Glutamatergic neuron (in vitro differentiated cells): Measurements from ENCODE around the gene ATP5MK. TPM values are rescaled to one million over a fixed set of nuclear protein-coding genes. Genes with fewer than 3 reads are reported as not detected.
A peak's percentile ranks its signal among the peaks of the same experiment; 100 is the strongest.

ENCODE experiments used
- DNase-seq: peaks from one replicate; pipeline ENCODE4 v3.0.0; 2022
- H3K27ac Mint-ChIP-seq: one replicate; pipeline ENCODE4 v1.8.0; 2020; ENCODE audit warnings: mild to moderate bottlenecking, mixed read lengths, inconsistent platforms; ENCODE audit not compliant: unreplicated experiment
- H3K27me3 Mint-ChIP-seq: one replicate; pipeline ENCODE4 v1.8.0; 2020; ENCODE audit warnings: mild to moderate bottlenecking, moderate library complexity, mixed read lengths, inconsistent platforms; ENCODE audit not compliant: unreplicated experiment
- H3K36me3 Mint-ChIP-seq: one replicate; pipeline ENCODE4 v1.8.0; 2020; ENCODE audit warnings: mild to moderate bottlenecking, mixed read lengths, inconsistent platforms; ENCODE audit not compliant: unreplicated experiment
- H3K4me1 Mint-ChIP-seq: one replicate; pipeline ENCODE4 v1.8.0; 2020; ENCODE audit warnings: mild to moderate bottlenecking, low read depth, mixed read lengths, inconsistent platforms; ENCODE audit not compliant: unreplicated experiment
- H3K4me3 Mint-ChIP-seq: one replicate; pipeline ENCODE4 v1.8.0; 2020; ENCODE audit warnings: mild to moderate bottlenecking, mixed read lengths, inconsistent platforms; ENCODE audit not compliant: unreplicated experiment
- H3K9me3 Mint-ChIP-seq: one replicate; pipeline ENCODE4 v1.8.0; 2020; ENCODE audit warnings: mild to moderate bottlenecking, moderate library complexity, mixed read lengths, inconsistent platforms; ENCODE audit not compliant: unreplicated experiment
- long read RNA-seq: library from polyadenylated mRNA; unstranded; transcript quantifications from one replicate; pipeline ENCODE4 v2.0.0, GENCODE V29; 2020; ENCODE audit not compliant: unreplicated experiment
- total RNA-seq: library from RNA; stranded (reverse); fragmentation: NEBNext Ultra II Directional; extraction: Animal tissue kit (Norgen Biotek cat#: 25700); gene quantifications from one replicate; pipeline ENCODE4 v1.2.1, GENCODE V29; 2021; ENCODE audit not compliant: unreplicated experiment
- TF ChIP-seq, protein P1 (sequence below): fragments of 200-600 bp; sonication (generic); IDR thresholded peaks from one replicate; pipeline ENCODE4 v1.5.0; 2021; ENCODE audit not compliant: partially characterized antibody, unreplicated experiment

Gene ATP5MK, protein sequence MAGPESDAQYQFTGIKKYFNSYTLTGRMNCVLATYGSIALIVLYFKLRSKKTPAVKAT
- 330 TPM for total RNA-seq
- long read RNA-seq, transcript ATP5MD-204 (5 exons, 626 nt), result minor isoform, 13 of 212 reads
- long read RNA-seq, transcript ATP5MD-201 (4 exons, 364 nt), result major isoform, 185 of 212 reads
- long read RNA-seq, transcript ATP5MD-202 (5 exons, 560 nt), result minor isoform, 5 of 212 reads
- long read RNA-seq, partial matches to known transcripts, result 1 of 212 reads
- long read RNA-seq, other reads (novel, unspliced or antisense), result 4 of 212 reads

DNA sequence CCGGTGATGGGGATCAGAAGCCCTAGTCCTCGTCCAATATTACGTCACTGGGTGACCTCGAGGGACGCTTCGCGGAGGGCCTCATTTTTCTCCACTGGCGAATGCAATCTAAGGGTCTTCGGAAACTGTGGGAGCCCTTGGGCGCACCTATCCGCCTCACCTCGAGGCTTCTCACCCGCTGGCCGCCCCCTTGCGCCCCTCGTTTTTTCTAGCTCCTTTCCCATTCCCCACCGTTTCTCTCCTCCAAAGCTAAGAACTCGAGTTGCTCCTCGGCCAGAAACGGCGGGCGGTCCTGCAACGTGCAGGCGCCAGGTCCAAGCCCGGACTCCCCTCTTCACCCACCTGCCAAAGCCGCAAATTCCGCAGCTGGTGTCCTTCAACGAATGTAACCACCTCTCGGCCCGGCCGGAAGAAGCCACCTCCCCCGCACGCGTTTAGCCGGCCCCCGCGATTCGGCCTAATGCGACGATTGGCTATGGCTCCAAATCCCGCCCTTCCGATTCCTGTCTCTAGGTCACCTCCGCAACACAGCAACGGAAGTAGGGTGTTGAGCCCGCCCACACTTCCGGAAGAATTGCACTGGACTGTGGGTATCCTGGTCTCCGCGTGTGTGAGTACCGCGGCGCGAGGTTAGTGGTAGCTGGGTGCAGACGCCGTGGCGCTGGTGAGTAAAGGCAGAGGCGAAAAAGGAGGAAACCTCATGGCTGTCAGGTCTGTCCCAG lies at the start of gene ATP5MK, which contains the start of gene PDCD11:
Gene ATP5MK, minus strand, starts transcription at position 409 of the 722 bp plus-strand sequence. CDS start 4,018 bp downstream, outside the sequence.
Gene PDCD11, plus strand, starts transcription at position 560 of the 722 bp plus-strand sequence. CDS start 1,801 bp downstream, outside the sequence.
- peak within 1 kb of the TSS; percentile 96 for H3K4me3 Mint-ChIP-seq
- peaks cover 6% of the 10 kb centered on the region for H3K9me3 Mint-ChIP-seq
- peak within 1 kb of the TSS; percentile 97 for H3K27ac Mint-ChIP-seq
- H3K36me3 Mint-ChIP-seq, result no peaks in the 10 kb centered on the region
- peak; percentile 95 for DNase-seq
- peaks cover 15% of the 10 kb centered on the region for H3K4me1 Mint-ChIP-seq
- TF ChIP-seq, protein P1, sequence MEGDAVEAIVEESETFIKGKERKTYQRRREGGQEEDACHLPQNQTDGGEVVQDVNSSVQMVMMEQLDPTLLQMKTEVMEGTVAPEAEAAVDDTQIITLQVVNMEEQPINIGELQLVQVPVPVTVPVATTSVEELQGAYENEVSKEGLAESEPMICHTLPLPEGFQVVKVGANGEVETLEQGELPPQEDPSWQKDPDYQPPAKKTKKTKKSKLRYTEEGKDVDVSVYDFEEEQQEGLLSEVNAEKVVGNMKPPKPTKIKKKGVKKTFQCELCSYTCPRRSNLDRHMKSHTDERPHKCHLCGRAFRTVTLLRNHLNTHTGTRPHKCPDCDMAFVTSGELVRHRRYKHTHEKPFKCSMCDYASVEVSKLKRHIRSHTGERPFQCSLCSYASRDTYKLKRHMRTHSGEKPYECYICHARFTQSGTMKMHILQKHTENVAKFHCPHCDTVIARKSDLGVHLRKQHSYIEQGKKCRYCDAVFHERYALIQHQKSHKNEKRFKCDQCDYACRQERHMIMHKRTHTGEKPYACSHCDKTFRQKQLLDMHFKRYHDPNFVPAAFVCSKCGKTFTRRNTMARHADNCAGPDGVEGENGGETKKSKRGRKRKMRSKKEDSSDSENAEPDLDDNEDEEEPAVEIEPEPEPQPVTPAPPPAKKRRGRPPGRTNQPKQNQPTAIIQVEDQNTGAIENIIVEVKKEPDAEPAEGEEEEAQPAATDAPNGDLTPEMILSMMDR, result no peak
- peaks cover 5% of the 10 kb centered on the region for H3K27me3 Mint-ChIP-seq

DNA sequence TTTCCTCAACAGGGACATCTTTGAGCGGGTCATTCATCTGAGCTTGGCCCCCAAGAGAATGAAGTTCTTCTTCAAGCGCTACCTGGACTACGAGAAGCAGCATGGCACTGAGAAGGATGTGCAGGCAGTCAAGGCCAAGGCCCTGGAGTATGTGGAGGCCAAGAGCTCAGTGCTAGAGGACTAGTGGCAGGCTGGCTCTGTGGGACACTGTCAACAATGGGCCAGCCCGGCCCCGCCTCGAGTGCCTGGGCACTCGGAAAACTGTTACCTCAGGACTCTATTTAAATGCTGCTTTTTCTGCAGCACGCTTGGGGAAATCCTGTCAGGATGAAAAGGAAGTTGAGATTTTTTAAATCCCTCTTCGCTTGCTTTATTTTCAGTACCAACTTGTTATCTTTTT lies 49.1 kb upstream of the ATP5MK start:
- no peak for DNase-seq
- Mint-ChIP-seq H3K36me3 (peaks cover 8% of the 10 kb centered on the region), H3K4me1 (peaks cover 7% of the 10 kb centered on the region), H3K27me3 (peaks cover 2% of the 10 kb centered on the region), H3K9me3 (peaks cover 6% of the 10 kb centered on the region), H3K4me3 (no peak overlapping the region), H3K27ac (no peak overlapping the region)
- TF ChIP-seq, protein P1, result no peak

DNA sequence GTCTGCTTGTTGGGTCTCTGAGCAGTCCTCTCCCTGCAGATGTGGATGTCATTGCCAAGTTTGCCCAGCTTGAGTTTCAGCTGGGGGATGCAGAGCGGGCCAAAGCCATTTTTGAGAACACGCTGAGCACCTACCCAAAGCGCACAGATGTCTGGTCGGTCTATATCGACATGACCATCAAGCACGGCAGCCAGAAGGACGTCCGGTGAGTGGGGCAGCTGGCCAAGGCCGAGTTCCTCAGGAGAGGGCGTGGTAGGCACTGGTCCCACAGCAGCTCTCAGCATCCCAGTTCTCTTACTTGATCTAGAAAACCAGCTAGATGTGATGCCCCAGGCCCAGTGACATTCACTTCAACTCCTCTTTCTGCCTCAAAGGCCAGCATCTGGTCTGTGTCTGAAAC lies 48.2 kb upstream of the ATP5MK start:
- DNase-seq, result no peak
- Mint-ChIP-seq H3K27ac (no peak overlapping the region), H3K36me3 (peaks cover 8% of the 10 kb centered on the region), H3K4me3 (no peak overlapping the region), H3K9me3 (peaks cover 7% of the 10 kb centered on the region), H3K27me3 (peaks cover 2% of the 10 kb centered on the region), H3K4me1 (peaks cover 7% of the 10 kb centered on the region)
- TF ChIP-seq, protein P1, result no peak

DNA sequence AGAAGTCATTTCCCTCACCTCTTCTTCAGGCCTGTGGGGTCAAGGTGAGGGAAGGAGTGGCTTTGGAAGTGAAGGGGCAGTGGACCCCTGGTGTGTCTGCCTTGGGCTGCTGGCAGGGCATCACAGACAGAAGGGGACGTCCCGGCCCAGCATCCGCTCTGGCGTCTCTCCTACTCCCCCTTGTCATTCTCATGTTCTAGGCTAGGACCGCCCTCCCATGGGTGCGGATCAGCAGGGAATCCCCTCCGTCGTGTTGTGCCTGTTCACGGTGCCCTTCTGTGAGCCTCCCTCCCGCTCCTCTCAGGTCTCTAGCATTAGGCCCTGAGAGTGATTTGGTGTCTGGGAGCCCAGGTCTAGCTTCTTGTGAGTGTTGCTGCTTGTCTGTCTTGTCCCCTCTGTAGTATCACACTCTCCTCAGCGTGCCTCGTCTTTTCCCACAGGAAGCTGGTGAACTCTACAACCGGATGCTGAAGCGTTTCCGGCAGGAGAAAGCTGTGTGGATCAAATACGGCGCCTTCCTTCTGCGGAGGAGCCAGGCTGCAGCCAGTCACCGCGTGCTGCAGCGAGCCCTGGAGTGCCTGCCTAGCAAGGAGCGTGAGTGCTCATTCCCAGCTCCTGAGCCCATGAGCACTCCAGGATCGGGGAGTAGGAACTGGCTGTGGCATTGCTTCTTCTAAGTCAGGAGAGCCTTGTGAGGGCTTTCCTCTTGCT lies 47.4 kb upstream of the ATP5MK start:
- DNase-seq, result no peak
- H3K27ac Mint-ChIP-seq, result no peak overlapping the region
- H3K27me3 Mint-ChIP-seq, result peaks cover 2% of the 10 kb centered on the region
- peaks cover 4% of the 10 kb centered on the region for H3K9me3 Mint-ChIP-seq
- peaks cover 6% of the 10 kb centered on the region for H3K4me1 Mint-ChIP-seq
- peaks cover 5% of the 10 kb centered on the region for H3K36me3 Mint-ChIP-seq
- H3K4me3 Mint-ChIP-seq, result no peak overlapping the region
- TF ChIP-seq, protein P1, result no peak
